ENCODE measurements around the gene PRRC2C.
"Not testable (repeated sequence)": the region's sequence is repeated elsewhere in the genome, so short reads cannot be mapped to it uniquely, and the experiment has no call there.

Gene PRRC2C

DNA sequence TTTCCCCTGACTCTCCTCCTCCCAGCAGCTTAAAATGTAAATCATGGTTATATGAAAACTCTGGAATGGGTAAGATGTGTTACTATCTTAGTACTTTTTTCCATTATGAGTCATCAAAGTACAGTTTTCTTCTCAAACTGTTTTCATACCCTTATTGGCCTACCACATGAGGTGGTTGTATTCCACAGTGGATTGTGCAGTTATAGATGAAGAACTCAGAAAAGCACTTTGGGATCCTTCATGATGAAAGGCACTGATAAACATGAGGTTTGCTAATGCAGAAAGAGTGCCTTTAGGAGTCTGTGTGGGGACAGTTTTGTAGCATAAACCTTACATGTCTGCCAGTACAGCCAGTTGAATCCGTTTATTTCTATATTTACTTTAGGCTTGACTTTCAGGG is 104.7 kb downstream of the PRRC2C start:
- no peak for DNase-seq

- DNase-seq = no peak
Observed at GRCh38 chr1:171595324-171595723, 110.0 kb downstream of the PRRC2C start.

GRCh38 chr1:171596119-171596518 is 110.8 kb downstream of the PRRC2C start:
- DNase-seq = no peak

- DNase-seq = no peak
Observed at GRCh38 chr1:171596705-171597104, 111.4 kb downstream of the PRRC2C start.

GRCh38 chr1:171597203-171597602 is 111.9 kb downstream of the PRRC2C start:
- no peak for DNase-seq

DNA sequence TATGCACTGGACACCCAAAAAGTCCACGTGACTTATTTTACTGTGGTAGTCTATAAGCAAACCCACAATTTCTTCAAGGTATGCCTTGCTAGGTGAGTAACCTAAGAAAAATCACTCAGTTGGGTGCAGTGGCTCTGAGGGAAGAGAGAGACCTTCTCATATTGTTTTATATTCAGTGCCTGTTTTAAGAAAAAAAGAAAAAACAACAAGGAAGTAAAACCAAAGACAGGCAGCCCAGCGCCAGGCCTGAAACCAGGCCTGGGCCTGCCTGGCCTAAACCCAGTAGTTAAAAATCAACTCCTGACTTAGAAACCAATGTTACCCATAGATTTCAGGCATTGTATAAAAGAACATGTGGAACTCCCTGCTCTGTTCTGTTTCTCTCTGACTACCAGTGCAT is 115.0 kb downstream of the PRRC2C start:
- DNase-seq = not testable (repeated sequence)

- no peak for DNase-seq
Observed at GRCh38 chr1:171600862-171601261, 115.5 kb downstream of the PRRC2C start.

DNA sequence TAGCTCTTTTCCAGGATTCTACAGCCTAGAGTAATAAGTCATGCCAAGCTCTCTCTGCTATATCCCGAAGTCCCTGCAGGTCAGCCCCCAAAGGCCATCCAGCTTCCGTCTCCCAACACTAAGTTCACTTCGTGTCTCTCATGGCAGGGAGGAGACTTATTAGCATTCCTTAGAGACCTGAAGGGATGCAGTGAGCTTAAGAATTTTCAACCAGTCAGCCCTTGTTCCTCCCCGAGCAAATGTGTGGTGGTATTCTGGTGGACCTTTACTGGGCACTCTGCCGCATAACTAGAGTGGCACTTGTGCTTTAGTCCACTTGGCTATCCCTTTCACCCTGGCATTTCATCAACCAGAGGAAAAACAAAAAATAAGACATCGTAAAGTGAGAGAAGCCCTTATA is 117.7 kb downstream of the PRRC2C start:
- not testable (repeated sequence) for DNase-seq

- DNase-seq = no peak
Observed at GRCh38 chr1:171606402-171606941, 121.1 kb downstream of the PRRC2C start.

GRCh38 chr1:171610385-171610784 is 125.1 kb downstream of the PRRC2C start:
- no peak for DNase-seq

DNA sequence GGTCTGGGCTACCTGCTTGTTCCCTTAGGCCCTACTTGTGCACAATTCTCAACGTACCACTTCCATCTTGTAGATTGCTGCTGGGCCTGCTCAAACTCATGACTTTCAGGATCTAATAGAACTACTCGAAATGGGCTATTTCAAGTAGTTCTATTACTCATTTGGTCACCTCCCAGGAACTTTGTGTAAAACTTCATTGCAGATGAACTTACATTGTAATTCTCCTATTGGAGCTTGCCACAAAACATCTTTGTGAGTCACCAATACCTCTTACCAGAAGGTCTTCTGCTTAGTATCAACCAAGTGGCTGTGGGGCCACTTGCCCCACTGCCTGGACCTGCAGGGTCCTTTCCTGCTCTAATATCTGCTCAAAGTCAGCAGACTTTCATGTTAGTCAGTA is 126.0 kb downstream of the PRRC2C start:
- no peak for DNase-seq

GRCh38 chr1:171613282-171613681 is 128.0 kb downstream of the PRRC2C start:
- DNase-seq = no peak

GRCh38 chr1:171615122-171615906 is 130.0 kb downstream of the PRRC2C start:
- not testable (repeated sequence) for DNase-seq

DNA sequence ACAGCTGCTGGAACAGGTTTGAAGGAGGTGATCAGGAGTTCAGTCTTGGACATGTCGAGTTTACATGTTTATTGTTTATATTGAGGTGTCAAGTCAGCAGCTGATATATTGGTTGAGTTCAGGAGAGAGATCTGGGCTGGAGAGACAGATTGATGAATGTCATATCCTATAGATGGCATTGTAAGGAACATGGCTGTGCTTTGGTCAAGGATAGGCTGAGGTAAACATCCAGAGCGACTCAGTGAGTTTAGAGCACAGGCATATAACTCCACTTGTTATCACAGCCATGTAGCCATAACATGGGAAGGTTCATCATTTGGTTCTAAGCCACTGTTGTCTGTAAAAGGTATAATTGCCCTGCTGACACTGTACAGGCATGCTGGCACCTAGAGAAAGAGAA is 131.3 kb downstream of the PRRC2C start:
- no peak for DNase-seq

- no peak for DNase-seq
Observed at GRCh38 chr1:171622152-171622462, 136.8 kb downstream of the PRRC2C start, which contains the start of gene MYOCOS. Gene MYOCOS, plus strand, starts transcription at chr1:171622243. Its CDS starts 1,641 bp downstream, at chr1:171623884.

DNA sequence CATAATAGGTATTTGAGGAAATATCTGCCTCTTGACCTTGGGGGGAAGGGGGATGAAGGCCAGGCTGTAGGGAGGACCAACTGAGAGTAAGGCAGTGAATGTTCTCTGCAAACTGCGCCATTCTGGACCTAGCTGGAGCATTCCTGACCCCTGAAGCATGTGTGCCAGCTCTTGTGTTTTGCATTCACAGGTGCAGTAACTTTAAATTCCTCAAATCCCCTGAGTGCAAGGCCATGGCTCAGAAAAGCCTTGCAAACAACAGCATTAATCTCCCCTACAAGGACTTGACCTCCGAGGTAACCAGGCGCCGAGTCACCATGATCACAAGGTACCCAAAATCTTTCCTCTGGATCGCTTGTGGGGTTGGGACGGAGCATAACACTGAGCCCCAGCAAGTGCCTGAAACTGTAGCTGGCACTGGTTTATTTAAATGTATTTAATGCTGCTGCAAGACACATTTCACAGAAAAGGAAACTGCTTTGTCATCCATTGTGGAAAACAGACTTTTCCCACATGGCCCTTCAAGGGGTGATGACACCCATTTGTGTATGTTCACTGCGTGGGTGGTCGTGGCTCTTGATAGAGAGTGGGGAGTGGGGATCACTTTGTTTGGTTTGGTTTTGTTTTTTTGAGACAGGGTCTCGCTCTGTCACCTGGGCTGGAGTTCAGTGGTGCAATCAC is 138.5 kb downstream of the PRRC2C start:
- DNase-seq = no peak

DNA sequence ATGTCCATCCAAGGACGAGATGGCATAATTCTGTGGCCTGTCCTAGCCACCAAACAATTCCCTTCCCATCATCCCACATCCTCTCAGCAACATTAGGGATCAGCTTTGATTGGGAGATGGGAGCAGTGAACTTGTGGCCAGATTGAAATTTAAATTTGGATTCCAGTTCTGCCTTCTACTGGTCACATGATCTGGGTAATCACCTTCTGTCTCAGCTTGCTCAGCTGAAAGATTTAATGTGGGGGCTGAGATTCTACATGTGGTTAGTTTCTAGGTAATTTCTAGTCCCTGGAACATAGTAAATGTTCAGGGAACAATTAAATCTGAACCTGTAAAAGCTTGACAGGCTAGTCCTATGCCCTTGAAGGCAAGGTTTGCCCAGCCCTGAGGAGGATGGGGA is 139.9 kb downstream of the PRRC2C start:
- DNase-seq = no peak

GRCh38 chr1:171627020-171627419 is 141.7 kb downstream of the PRRC2C start:
- no peak for DNase-seq

- DNase-seq = no peak
Observed at GRCh38 chr1:171628225-171628624, 142.9 kb downstream of the PRRC2C start.

DNA sequence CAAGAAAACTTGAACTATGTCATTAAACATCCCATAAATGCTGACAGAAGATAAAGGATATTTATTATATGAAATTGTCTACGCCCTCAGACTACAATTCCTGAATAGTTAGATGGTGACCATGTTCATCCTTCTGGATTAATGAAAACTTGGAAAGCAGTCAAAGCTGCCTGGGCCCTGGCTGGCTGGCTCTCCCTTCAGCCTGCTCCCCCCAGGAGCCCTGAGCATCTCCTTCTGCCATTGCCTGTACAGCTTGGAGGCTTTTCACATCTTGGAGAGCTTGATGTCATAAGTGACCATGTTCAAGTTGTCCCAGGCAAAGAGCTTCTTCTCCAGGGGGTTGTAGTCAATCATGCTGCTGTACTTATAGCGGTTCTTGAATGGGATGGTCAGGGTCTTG is 150.3 kb downstream of the PRRC2C start:
- DNase-seq = no peak

DNA sequence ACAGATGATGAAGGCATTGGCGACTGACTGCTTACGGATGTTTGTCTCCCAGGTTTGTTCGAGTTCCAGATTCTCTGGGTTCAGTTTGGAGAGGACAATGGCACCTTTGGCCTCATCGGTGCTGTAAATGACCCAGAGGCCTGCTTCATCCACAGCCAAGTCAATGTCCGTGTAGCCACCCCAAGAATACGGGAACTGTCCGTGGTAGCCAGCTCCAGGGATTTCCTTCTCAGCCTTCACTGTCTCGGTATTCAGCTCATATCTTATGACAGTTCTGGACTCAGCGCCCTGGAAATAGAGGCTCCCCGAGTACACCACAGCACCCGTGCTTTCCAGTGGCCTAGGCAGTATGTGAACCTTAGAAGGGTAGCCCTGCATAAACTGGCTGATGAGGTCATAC is 150.8 kb downstream of the PRRC2C start:
- DNase-seq = no peak

DNA sequence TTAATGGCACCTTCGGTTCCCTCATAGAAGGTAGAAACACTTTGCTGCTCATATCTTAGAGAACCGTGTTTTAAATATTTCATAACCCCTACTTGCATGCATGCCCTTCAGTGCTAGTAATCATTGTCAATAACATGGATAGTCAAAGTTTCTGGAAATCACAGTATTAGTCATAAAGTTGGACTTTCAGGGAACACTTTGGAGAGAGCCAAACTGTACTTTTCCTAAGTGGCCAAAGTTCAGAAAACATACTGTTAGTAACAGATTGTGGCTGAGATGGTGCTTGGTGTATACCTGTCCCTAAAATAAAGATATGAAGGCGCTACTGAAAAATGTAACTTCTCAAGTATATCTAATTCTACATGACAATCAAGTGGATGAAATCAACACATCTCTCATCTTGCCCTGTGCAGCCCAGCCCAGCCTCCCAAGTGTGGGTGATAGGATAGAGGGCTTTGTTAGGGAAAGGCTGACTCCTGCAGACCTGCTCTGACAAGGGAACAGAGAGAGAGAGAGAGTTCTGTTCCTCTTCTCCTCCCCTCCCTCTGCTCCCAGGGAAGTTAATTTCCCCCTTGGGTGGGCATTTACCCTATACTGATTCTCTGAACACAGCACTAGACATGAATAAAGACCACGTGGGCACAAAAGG is 152.7 kb downstream of the PRRC2C start:
- DNase-seq = no peak

GRCh38 chr1:171640225-171640624 is 154.9 kb downstream of the PRRC2C start:
- no peak for DNase-seq
